G401.6 (cell line): ENCODE results near the gene TMEM119.
"Not testable (repeated sequence)": the region's sequence is repeated elsewhere in the genome, so short reads cannot be mapped to it uniquely, and the experiment has no call there.

ENCODE experiments used
- FAIRE-seq: peaks from 2 replicates; lab custom pipeline; 2012; peaks lifted over from hg19 to GRCh38; lab: Jason Lieb, UNC

Gene TMEM119

GRCh38 chr12:108599948-108600701 is 2.2 kb upstream of the TMEM119 start:
- no peak for FAIRE-seq

- no peak for FAIRE-seq
Observed at GRCh38 chr12:108599541-108599940, 1.7 kb upstream of the TMEM119 start.

DNA sequence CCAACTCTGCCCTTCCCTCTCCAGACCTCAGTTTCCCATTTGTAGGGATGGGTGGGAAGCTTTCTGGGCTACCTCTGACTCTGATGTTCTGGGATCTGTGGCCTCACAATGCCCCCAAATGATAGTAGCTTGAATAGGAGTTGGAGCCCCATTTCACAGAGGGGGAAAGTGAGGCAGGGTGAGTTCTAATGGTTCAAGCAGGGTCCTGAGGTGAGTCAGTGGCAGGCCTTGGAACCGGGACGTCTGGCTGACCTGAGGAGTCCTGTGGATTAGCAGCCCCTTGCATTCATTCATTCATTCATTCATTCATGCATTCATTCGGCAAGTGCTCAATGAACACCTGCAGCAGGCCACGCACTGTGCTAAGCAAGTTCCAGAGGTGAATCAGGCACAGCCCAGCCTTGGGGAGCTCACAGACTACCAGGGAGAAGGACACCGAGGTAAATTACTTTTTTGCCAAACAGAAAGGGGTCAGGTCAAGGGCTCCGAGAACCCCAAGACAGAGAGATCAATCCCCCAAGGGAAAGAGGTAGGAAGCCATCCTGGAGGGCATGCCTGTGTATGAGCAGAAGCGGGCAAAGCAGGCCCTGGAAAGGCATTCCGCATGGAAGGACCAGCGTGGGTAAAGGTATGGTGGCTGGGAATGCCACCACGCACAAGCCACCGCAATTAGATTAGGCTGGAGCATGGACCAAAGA is 818 bp upstream of the TMEM119 start:
- no peak for FAIRE-seq

- no peak for FAIRE-seq
Observed at GRCh38 chr12:108596854-108597558, 878 bp downstream of the TMEM119 start.

GRCh38 chr12:108595711-108596647 is 1.9 kb downstream of the TMEM119 start:
- no peak for FAIRE-seq

GRCh38 chr12:108594960-108595710 is 2.7 kb downstream of the TMEM119 start:
- no peak for FAIRE-seq

DNA sequence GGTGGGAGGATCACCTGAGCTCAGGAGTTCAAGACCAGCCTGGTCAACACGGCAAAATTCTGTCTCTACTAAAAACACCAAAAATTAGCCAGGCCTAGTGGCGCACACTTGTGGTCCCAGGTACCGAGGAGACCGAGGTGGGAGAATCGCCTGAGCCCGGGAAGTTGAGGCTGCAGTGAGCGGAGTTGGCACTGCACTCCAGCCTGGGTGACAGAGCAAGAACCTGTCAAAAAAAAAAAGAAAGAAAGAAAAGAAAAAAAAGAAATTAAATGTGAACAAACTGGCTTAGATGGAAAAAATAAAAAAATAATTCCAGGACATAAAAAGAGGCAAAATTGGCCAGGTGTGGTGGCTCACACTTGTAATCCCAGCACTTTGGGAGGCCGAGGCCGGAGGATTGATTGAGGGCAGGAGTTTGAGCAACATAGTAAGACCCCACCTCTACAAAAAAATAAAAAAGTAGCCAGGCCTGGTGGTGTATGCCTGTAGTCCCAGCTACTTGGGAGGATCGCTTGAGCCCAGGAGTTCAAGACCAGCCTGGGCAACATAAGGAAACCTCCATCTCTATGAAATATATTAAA is 3.5 kb downstream of the TMEM119 start:
- FAIRE-seq, result no peak

- FAIRE-seq, result no peak
Observed at GRCh38 chr12:108592033-108592909, 5.6 kb downstream of the TMEM119 start.

DNA sequence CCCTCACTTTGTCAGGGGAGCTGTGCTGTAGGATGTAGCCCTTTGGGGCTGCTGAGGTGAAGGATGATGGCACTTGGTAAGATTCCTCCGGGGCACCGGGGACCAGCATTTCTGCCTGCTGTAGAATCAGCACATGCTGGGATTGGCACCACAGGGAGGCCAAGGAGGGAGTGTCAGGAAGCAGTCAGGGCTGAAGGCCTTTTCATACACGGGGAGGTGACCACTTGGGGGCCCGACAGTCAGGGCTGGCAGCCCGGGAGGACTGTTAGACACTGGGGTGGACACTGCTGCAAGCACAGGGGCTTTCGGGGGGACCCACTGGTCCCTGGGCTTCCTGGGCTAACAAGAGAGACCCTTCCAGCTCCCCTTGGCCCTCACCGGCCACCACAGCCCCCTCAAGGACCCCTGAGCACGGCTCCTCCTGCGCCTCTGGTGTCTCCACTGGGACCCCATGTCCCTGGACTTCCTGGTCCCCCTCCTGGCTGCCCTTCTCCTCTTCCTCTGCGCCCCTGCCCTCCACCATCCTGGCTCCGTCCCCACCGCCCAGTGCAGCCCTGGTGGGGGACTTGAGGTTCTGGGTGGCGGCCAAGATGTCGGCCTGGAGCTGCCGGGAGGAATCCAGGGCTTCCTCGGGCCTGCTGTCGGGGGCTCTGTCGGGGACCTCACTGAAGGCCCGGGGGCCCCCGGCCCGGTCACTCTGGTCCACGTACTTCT is 6.5 kb downstream of the TMEM119 start:
- no peak for FAIRE-seq

GRCh38 chr12:108590463-108590862 is 7.4 kb downstream of the TMEM119 start:
- FAIRE-seq, result not testable (repeated sequence)

GRCh38 chr12:108589840-108590229 is 8.0 kb downstream of the TMEM119 start:
- no peak for FAIRE-seq

DNA sequence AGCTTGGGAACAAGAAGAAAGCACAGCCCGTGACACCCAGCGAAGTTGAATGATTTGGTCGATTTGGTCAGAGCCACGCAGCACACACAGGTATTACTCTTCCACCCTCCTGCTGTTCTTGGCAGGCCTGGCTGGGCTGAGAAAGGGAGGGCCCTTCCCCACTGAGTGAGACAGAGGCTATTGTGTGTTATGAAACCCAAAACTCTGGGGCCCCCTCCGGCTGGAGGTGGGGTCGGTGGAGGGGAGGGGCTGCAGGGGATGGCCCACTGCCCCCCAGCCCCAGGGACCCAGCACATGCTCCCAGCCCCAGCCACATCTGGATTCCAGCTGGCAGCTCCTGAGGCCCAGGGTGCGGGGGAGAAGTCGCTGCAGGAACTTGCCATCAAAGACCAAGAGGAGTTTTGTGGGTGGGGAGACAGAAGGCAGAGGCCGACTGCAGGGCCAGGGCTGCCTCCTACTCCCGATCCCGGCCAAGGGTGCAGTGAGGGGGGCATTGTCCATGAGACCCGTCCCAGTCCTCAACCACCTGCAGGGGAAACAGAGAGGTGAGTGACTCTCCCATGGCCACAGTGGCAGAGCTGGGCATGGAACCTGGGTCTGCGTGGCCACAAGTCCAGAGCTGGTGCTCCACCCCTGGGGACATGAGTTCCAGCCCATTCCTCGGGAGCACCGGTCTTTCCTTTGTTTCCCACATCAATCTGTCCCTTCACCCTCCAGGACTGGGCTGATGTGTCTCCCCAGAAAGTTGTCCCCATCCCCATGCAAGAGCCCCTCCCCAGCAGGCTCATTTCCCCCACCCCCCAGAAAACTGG is 8.7 kb downstream of the TMEM119 start:
- FAIRE-seq, result no peak

GRCh38 chr12:108587826-108588225 is 10.1 kb downstream of the TMEM119 start:
- FAIRE-seq, result no peak

GRCh38 chr12:108586306-108586705 is 11.6 kb downstream of the TMEM119 start:
- no peak for FAIRE-seq

DNA sequence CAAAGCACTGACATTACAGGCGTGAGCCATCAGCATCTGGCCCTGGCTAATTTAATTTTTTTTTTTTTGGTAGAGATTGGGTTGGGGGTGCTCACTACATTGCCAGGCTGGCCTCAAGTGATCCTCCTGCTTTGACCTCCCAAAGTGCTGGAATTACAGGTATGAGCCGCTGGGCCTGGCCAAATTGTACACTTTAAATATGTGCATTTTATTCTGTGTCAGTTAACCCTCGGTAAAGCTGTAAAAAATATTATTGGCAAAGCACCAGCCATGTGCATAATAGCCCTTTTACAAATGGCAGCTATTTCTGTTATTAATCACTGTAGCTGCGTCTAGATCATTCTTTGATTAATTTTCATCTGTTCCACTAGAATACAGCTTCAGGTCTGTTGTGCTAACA is 12.0 kb downstream of the TMEM119 start:
- no peak for FAIRE-seq

GRCh38 chr12:108584456-108585065 is 13.3 kb downstream of the TMEM119 start:
- no peak for FAIRE-seq

DNA sequence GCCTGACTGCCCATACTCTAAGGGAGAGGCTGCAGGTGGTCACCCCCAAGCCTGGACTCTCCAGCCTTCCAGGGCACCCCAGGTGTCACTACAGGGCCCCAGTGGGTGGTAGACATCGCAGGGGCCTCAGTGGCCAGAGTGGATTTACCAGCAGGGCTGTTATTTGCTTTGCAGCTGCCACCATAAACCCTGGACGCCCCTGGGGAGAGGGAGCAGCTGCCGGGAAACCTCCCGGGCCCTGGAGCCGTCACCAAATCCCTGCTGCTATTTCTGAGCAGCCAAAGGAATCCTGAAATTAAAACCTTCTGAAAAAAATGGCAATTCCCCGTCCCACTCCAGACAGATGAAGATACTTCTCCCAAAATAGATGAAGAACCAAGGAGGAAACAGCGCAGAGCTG is 13.9 kb downstream of the TMEM119 start:
- FAIRE-seq, result no peak
